ENCODE measurements around the gene MYO1H. TPM values are rescaled to one million over a fixed set of nuclear protein-coding genes. Genes with fewer than 3 reads are reported as not detected.

Gene MYO1H
- total RNA-seq, 3 donors from 2014 or later (not counting 1 experiment from before 2014, with no cell fraction given), result not detected

- intact Hi-C loops (cut with micrococcal nuclease), result loop anchor here (2.0 kb wide), 2 partner anchors 18 to 44 kb away; partner anchors contain the start of genes KCTD10 and UBE3B
- Histone ChIP-seq H3K4me3 (ENCODE audit: low read length) (no peak overlapping the region), H3K27ac (ENCODE audit: low read length) (no peak overlapping the region), H3K4me1 (ENCODE audit: control insufficient read depth, insufficient read depth, low read length) (peaks cover 7% of the 10 kb centered on the region), H3K27me3 (ENCODE audit: control insufficient read depth, insufficient read depth, low read length) (no peaks in the 10 kb centered on the region), H3K9me3 (ENCODE audit: control insufficient read depth, insufficient read depth, low read length) (no peaks in the 10 kb centered on the region), H3K36me3 (ENCODE audit: control insufficient read depth, insufficient read depth, low read length) (peaks cover 42% of the 10 kb centered on the region)
- DNase-seq, result no peak
- Mint-ChIP-seq H3K9me3 (no peaks in the 10 kb centered on the region), H3K4me1 (peaks cover 24 to 36% of the 10 kb centered on the region in 2 donors), H3K4me3 (no peak overlapping the region), H3K36me3 (peaks cover 26% of the 10 kb centered on the region), H3K27ac (peak overlapping the region; percentile 77 to 85), H3K27me3 (ENCODE audit: low read depth in 2 of 2) (no peaks in the 10 kb centered on the region)
- no peak for TF ChIP-seq CTCF (IDR thresholded peaks at IDR 0.05)
- peak in 2 of 3 donors; percentile 22 to 46 for ATAC-seq
- 73% methylated on average over 7 of the region's 7 CpGs for WGBS (ENCODE audit: insufficient coverage)
Measured at GRCh38 chr12:109494348-109494881, 146.7 kb downstream of the MYO1H start.

- Histone ChIP-seq H3K9me3 (ENCODE audit: control insufficient read depth, insufficient read depth, low read length) (no peaks in the 10 kb centered on the region), H3K27me3 (ENCODE audit: control insufficient read depth, insufficient read depth, low read length) (no peaks in the 10 kb centered on the region), H3K4me3 (ENCODE audit: low read length) (no peak overlapping the region), H3K4me1 (ENCODE audit: control insufficient read depth, insufficient read depth, low read length) (peaks cover 7% of the 10 kb centered on the region), H3K27ac (ENCODE audit: low read length) (no peak overlapping the region), H3K36me3 (ENCODE audit: control insufficient read depth, insufficient read depth, low read length) (peaks cover 42% of the 10 kb centered on the region)
- DNase-seq (no peak), ATAC-seq (peak; percentile 67 to 92 (median 88))
- peak overlapping the region; percentile 59 for H3K4me3 Mint-ChIP-seq
- H3K27ac Mint-ChIP-seq, result peak overlapping the region; percentile 77 to 85
- peaks cover 26% of the 10 kb centered on the region for H3K36me3 Mint-ChIP-seq
- H3K27me3 Mint-ChIP-seq (ENCODE audit: low read depth in 2 of 2), result no peaks in the 10 kb centered on the region
- H3K9me3 Mint-ChIP-seq, result no peaks in the 10 kb centered on the region
- intact Hi-C loops (cut with micrococcal nuclease), result loop anchor here (1.0 to 2.0 kb wide), 4 partner anchors 18 to 67 kb away; partner anchors contain the start of genes KCTD10 and UBE3B
- no peak for TF ChIP-seq CTCF (IDR thresholded peaks at IDR 0.05)
- peaks cover 24 to 36% of the 10 kb centered on the region in 2 donors for H3K4me1 Mint-ChIP-seq
Measured at GRCh38 chr12:109495012-109495411, 147.3 kb downstream of the MYO1H start.

GRCh38 chr12:109496306-109496705 lies 148.6 kb downstream of the MYO1H start:
- intact Hi-C loops (cut with micrococcal nuclease), result no loop called here
- Histone ChIP-seq H3K27me3 (ENCODE audit: control insufficient read depth, insufficient read depth, low read length) (no peaks in the 10 kb centered on the region), H3K9me3 (ENCODE audit: control insufficient read depth, insufficient read depth, low read length) (no peaks in the 10 kb centered on the region), H3K27ac (ENCODE audit: low read length) (no peak overlapping the region), H3K4me3 (ENCODE audit: low read length) (no peak overlapping the region), H3K4me1 (ENCODE audit: control insufficient read depth, insufficient read depth, low read length) (peaks cover 7% of the 10 kb centered on the region), H3K36me3 (ENCODE audit: control insufficient read depth, insufficient read depth, low read length) (peaks cover 44% of the 10 kb centered on the region)
- no peak overlapping the region for H3K4me3 Mint-ChIP-seq
- TF ChIP-seq CTCF (IDR thresholded peaks at IDR 0.05), result no peak
- peak overlapping the region; percentile 16 to 49 for H3K27ac Mint-ChIP-seq
- ATAC-seq (no peak), DNase-seq (no peak)
- peaks cover 30% of the 10 kb centered on the region for H3K36me3 Mint-ChIP-seq
- H3K27me3 Mint-ChIP-seq (ENCODE audit: low read depth in 2 of 2), result no peaks in the 10 kb centered on the region
- H3K4me1 Mint-ChIP-seq, result peaks cover 24 to 36% of the 10 kb centered on the region in 2 donors
- no peaks in the 10 kb centered on the region for H3K9me3 Mint-ChIP-seq

GRCh38 chr12:109497675-109498074 lies 150.0 kb downstream of the MYO1H start:
- Mint-ChIP-seq H3K4me1 (peaks cover 24 to 36% of the 10 kb centered on the region in 2 donors), H3K4me3 (no peak overlapping the region), H3K27ac (no peak overlapping the region), H3K36me3 (peaks cover 34% of the 10 kb centered on the region), H3K27me3 (ENCODE audit: low read depth in 2 of 2) (no peaks in the 10 kb centered on the region), H3K9me3 (no peaks in the 10 kb centered on the region)
- ATAC-seq (no peak), DNase-seq (no peak)
- no peak for TF ChIP-seq CTCF (IDR thresholded peaks at IDR 0.05)
- H3K27ac ChIP-seq (ENCODE audit: low read length), result no peak overlapping the region
- no peaks in the 10 kb centered on the region for H3K9me3 ChIP-seq (ENCODE audit: control insufficient read depth, insufficient read depth, low read length)
- H3K4me1 ChIP-seq (ENCODE audit: control insufficient read depth, insufficient read depth, low read length), result peaks cover 7% of the 10 kb centered on the region
- intact Hi-C loops (cut with micrococcal nuclease), result no loop called here
- H3K4me3 ChIP-seq (ENCODE audit: low read length), result no peak overlapping the region
- H3K36me3 ChIP-seq (ENCODE audit: control insufficient read depth, insufficient read depth, low read length), result peaks cover 52% of the 10 kb centered on the region
- WGBS (ENCODE audit: insufficient coverage), result 88% methylated on average over 7 of the region's 7 CpGs
- H3K27me3 ChIP-seq (ENCODE audit: control insufficient read depth, insufficient read depth, low read length), result no peaks in the 10 kb centered on the region

All from natural killer cell (primary cell).